Measurements from ENCODE around the gene RNU5B-1. TPM values are rescaled to one million over a fixed set of nuclear protein-coding genes. Genes with fewer than 3 reads are reported as not detected.
"Not testable (repeated sequence)": the region's sequence is repeated elsewhere in the genome, so short reads cannot be mapped to it uniquely, and the experiment has no call there.

The RNU5B-1 gene
- total RNA-seq, 2 experiments from 2014 or later, result not detected

GRCh38 chr15:65270811-65271545 is 33.5 kb upstream of the RNU5B-1 start:
- BruUV-seq (replicated peaks); H3K4me2 ChIP-seq (ENCODE audit: low read length); H4K20me1 ChIP-seq (ENCODE audit: insufficient read depth, low read length); H3K4me3 ChIP-seq (ENCODE audit: low read depth, low read length, poor library complexity, severe bottlenecking); H3K9me3 ChIP-seq (ENCODE audit: low read length); intact Hi-C loops (cut with micrococcal nuclease; ENCODE audit: unreplicated experiment); H3K27ac ChIP-seq (ENCODE audit: low read depth, low read length, poor library complexity, severe bottlenecking); H2AFZ ChIP-seq (ENCODE audit: low read length); CTCF ChIA-PET (ENCODE audit: unreplicated experiment); H3K79me2 ChIP-seq (ENCODE audit: insufficient read depth, low read depth, low read length); H3K9me2 ChIP-seq (ENCODE audit: insufficient read depth, low read length); H3K4me1 ChIP-seq (ENCODE audit: insufficient read depth, low read length, poor library complexity, severe bottlenecking): not testable (repeated sequence)
- peak; percentile 72 for TF ChIP-seq CTCF (conservative IDR thresholded peaks at IDR 0.05; ENCODE audit: low read length)
- peak; percentile 21 for DNase-seq (ENCODE audit: low spot score)
- POLR2A ChIA-PET, result interaction anchor here (0.7 kb wide), 1 partner anchor 8 kb away, joined by 3 read pairs; no protein-coding TSS in a partner anchor
- peaks cover 12% of the 10 kb centered on the region; the same call in 1 of the 2 replicates for H3K36me3 ChIP-seq (ENCODE audit: insufficient read depth, low read length)

- intact Hi-C loops (cut with micrococcal nuclease; ENCODE audit: unreplicated experiment), result no loop called here
- POLR2A ChIA-PET, result interaction anchor here (0.5 to 0.7 kb wide), 2 partner anchors 13 to 49 kb away, joined by 3 to 4 read pairs; no protein-coding TSS in a partner anchor
- no peak for DNase-seq (ENCODE audit: low spot score)
Observed at GRCh38 chr15:65275104-65275727, 29.3 kb upstream of the RNU5B-1 start.

More at GRCh38 chr15:65275104-65275727, 29.3 kb upstream of the RNU5B-1 start:
- Histone ChIP-seq H3K27ac (ENCODE audit: low read depth, low read length, poor library complexity, severe bottlenecking) (no peak overlapping the region), H3K36me3 (ENCODE audit: insufficient read depth, low read length) (peaks cover 16% of the 10 kb centered on the region; the same call in 1 of the 2 replicates), H3K9me3 (ENCODE audit: low read length) (no peaks in the 10 kb centered on the region), H3K4me2 (ENCODE audit: low read length) (no peak overlapping the region), H3K4me1 (ENCODE audit: insufficient read depth, low read length, poor library complexity, severe bottlenecking) (no peaks in the 10 kb centered on the region), H3K9me2 (ENCODE audit: insufficient read depth, low read length) (no peaks in the 10 kb centered on the region), H3K79me2 (ENCODE audit: insufficient read depth, low read depth, low read length) (no peaks in the 10 kb centered on the region), H2AFZ (ENCODE audit: low read length) (no peak overlapping the region), H4K20me1 (ENCODE audit: insufficient read depth, low read length) (no peaks in the 10 kb centered on the region), H3K4me3 (ENCODE audit: low read depth, low read length, poor library complexity, severe bottlenecking) (no peak overlapping the region)
- CTCF ChIA-PET (ENCODE audit: unreplicated experiment), result no interaction called here
- no TSS peak for BruUV-seq (replicated peaks)
- TF ChIP-seq EZH2phosphoT487 (IDR thresholded peaks at IDR 0.05; ENCODE audit: borderline replicate concordance, low read depth, low read length), result no peak
- no peak for TF ChIP-seq CTCF (conservative IDR thresholded peaks at IDR 0.05; ENCODE audit: low read length)

Data from OCI-LY7 (cell line).